OCI-LY3 (cell line): ENCODE results near the gene ZHX3.

Source experiments
- H2AFZ ChIP-seq: fragments of 200-600, 300-600 bp; shearing (Covaris generic); 2 replicates; pipeline ENCODE4 v1.6.0; 2014; ENCODE audit warnings: antibody characterized with exemption, low read depth, low read length
- H3K27ac ChIP-seq: fragments of 200-600, 300-600 bp; sonication (generic); 2 replicates; pipeline ENCODE4 v1.5.1; 2014; ENCODE audit warnings: mild to moderate bottlenecking, low read length, moderate library complexity, mixed read lengths
- H3K27me3 ChIP-seq: fragments of 200-600, 300-600 bp; sonication (generic); 2 replicates; pipeline ENCODE4 v1.6.1; 2014; ENCODE audit warnings: low read depth, low read length, mixed read lengths
- H3K36me3 ChIP-seq: fragments of 200-600, 300-600 bp; sonication (generic); replicated peaks from 2 replicates; pipeline ENCODE3; 2014; ENCODE audit warnings: low read depth, low read length, mixed read lengths
- H3K4me1 ChIP-seq: fragments of 300-600, 200-600 bp; sonication (generic); 2 replicates; pipeline ENCODE4 v1.6.1; 2014; ENCODE audit warnings: low read length, mixed read lengths
- H3K4me2 ChIP-seq: fragments of 200-600, 300-600 bp; sonication (generic); 2 replicates; pipeline ENCODE4 v1.6.1; 2014; ENCODE audit warnings: low read length, mixed read lengths
- H3K4me3 ChIP-seq: fragments of 300-600, 200-600 bp; sonication (generic); 2 replicates; pipeline ENCODE4 v1.5.1; 2014; ENCODE audit warnings: antibody characterized with exemption, mild to moderate bottlenecking, low read length, moderate library complexity
- H3K79me2 ChIP-seq: fragments of 300-600, 200-600 bp; shearing (Covaris generic); 2 replicates; pipeline ENCODE4 v1.6.1; 2014; ENCODE audit warnings: mild to moderate bottlenecking, low read length, mixed read lengths
- H3K9ac ChIP-seq: fragments of 300-600, 200-600 bp; shearing (Covaris generic); 2 replicates; pipeline ENCODE4 v1.6.0; 2014; ENCODE audit warnings: mild to moderate bottlenecking, low read length, moderate library complexity
- H3K9me3 ChIP-seq: fragments of 200-600, 300-600 bp; shearing (Covaris generic); 2 replicates; pipeline ENCODE4 v1.6.1; 2014; ENCODE audit warnings: low read length, mixed read lengths; ENCODE audit not compliant: insufficient read depth
- H4K20me1 ChIP-seq: fragments of 200-600, 300-600 bp; sonication (generic); 2 replicates; pipeline ENCODE4 v1.6.1; 2016; ENCODE audit warnings: low read length, mixed read lengths; ENCODE audit not compliant: insufficient read depth
- EZH2phosphoT487 ChIP-seq: fragments of 200-600 bp; shearing (Covaris generic); IDR thresholded peaks from 2 replicates; pipeline ENCODE4 v1.6.1; 2018; ENCODE audit warnings: antibody characterized with exemption, mixed run types, low read depth
- TF ChIP-seq, protein P1 (sequence below): fragments of 200-600, 300-600 bp; sonication (generic); IDR thresholded peaks from 2 replicates; pipeline ENCODE4 v1.5.1; 2014; ENCODE audit warnings: antibody characterized with exemption, low read length, low read depth

The ZHX3 gene

GRCh38 chr20:41218466-41218865, 99.1 kb downstream of the ZHX3 start:
- Histone ChIP-seq H3K4me3 (no peak overlapping the region), H3K9me3 (no peaks in the 10 kb centered on the region), H3K4me1 (no peaks in the 10 kb centered on the region), H3K79me2 (no peaks in the 10 kb centered on the region), H3K27me3 (no peaks in the 10 kb centered on the region), H2AFZ (no peak overlapping the region), H3K36me3 (no peaks in the 10 kb centered on the region), H4K20me1 (no peaks in the 10 kb centered on the region), H3K4me2 (no peak overlapping the region), H3K9ac (no peak overlapping the region), H3K27ac (no peak overlapping the region)
- TF ChIP-seq, protein P1, sequence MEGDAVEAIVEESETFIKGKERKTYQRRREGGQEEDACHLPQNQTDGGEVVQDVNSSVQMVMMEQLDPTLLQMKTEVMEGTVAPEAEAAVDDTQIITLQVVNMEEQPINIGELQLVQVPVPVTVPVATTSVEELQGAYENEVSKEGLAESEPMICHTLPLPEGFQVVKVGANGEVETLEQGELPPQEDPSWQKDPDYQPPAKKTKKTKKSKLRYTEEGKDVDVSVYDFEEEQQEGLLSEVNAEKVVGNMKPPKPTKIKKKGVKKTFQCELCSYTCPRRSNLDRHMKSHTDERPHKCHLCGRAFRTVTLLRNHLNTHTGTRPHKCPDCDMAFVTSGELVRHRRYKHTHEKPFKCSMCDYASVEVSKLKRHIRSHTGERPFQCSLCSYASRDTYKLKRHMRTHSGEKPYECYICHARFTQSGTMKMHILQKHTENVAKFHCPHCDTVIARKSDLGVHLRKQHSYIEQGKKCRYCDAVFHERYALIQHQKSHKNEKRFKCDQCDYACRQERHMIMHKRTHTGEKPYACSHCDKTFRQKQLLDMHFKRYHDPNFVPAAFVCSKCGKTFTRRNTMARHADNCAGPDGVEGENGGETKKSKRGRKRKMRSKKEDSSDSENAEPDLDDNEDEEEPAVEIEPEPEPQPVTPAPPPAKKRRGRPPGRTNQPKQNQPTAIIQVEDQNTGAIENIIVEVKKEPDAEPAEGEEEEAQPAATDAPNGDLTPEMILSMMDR: no peak
- no peak for TF ChIP-seq EZH2phosphoT487

- Histone ChIP-seq H4K20me1 (no peaks in the 10 kb centered on the region), H3K9me3 (no peaks in the 10 kb centered on the region), H3K4me3 (no peak overlapping the region), H3K79me2 (no peaks in the 10 kb centered on the region), H3K27ac (no peak overlapping the region), H3K36me3 (no peaks in the 10 kb centered on the region), H3K4me1 (no peaks in the 10 kb centered on the region), H3K9ac (no peak overlapping the region), H3K4me2 (no peak overlapping the region), H3K27me3 (no peaks in the 10 kb centered on the region), H2AFZ (no peak overlapping the region)
- TF ChIP-seq EZH2phosphoT487: no peak
- TF ChIP-seq, protein P1: no peak
Measured at GRCh38 chr20:41217422-41217821, 100.1 kb downstream of the ZHX3 start.

- H3K27ac ChIP-seq: no peak overlapping the region
- H3K4me3 ChIP-seq: no peak overlapping the region
- no peaks in the 10 kb centered on the region for H3K36me3 ChIP-seq
- H3K4me1 ChIP-seq: no peaks in the 10 kb centered on the region
- no peaks in the 10 kb centered on the region for H3K79me2 ChIP-seq
- no peak overlapping the region for H3K4me2 ChIP-seq
- TF ChIP-seq, protein P1: no peak
- TF ChIP-seq EZH2phosphoT487: no peak
- H3K9ac ChIP-seq: no peak overlapping the region
- H2AFZ ChIP-seq: no peak overlapping the region
- H3K27me3 ChIP-seq: no peaks in the 10 kb centered on the region
- H3K9me3 ChIP-seq: no peaks in the 10 kb centered on the region
- H4K20me1 ChIP-seq: no peaks in the 10 kb centered on the region
Measured at GRCh38 chr20:41214666-41215065, 102.9 kb downstream of the ZHX3 start.

GRCh38 chr20:41214202-41214601, 103.3 kb downstream of the ZHX3 start:
- Histone ChIP-seq H3K9me3 (no peaks in the 10 kb centered on the region), H3K79me2 (no peaks in the 10 kb centered on the region), H3K4me1 (no peaks in the 10 kb centered on the region), H3K9ac (no peak overlapping the region), H3K4me3 (no peak overlapping the region), H3K4me2 (no peak overlapping the region), H3K27ac (no peak overlapping the region), H3K36me3 (no peaks in the 10 kb centered on the region), H4K20me1 (no peaks in the 10 kb centered on the region), H2AFZ (no peak overlapping the region), H3K27me3 (no peaks in the 10 kb centered on the region)
- no peak for TF ChIP-seq EZH2phosphoT487
- TF ChIP-seq, protein P1: no peak
